HG03439 (cell line): ENCODE data around the gene JAZF1.

Source experiments
- ATAC-seq: cut with Tn5 transposase; IDR thresholded peaks from one replicate; pipeline ENCODE4 v1.9.1; 2021; ENCODE audit warnings: mild to moderate bottlenecking, moderate library complexity; ENCODE audit not compliant: unreplicated experiment

JAZF1 gene

DNA sequence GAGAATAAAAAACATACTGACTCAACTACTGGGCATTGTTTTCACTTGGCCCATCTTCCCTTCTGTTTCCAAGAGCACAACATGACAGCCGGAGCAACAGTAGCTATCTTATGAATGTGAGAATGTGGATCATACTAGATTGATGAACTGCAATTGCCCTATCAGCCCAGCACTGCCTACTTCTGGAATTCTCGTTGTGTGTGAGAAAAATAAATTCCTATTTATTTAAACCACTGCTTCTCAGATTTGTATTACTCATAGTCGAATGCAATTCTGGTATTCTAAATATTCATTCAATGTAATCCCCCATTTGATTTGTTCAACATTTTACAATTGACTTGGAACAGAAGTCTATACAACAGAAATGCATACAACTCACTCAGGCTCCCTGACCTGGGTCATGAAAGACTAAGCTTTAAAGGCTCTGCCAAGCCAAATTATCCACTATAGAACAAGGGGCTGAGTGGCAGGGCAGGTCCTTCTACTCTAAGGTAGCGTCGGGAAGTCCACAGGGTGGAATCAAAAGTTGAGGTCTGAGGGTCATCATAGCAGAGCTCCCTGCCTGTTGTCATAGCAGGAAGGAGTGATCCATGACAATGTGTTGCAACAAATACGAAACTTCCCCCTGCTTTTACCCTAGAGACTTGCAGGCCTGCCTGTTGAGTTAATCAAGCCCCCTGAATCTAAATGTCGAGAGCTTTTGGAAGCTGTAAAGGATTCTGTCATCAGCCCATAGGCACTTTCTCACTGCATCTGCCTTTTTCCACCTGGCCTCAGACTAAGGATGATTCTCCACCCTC is 12.4 kb upstream of the JAZF1 start:
- no peak for ATAC-seq

DNA sequence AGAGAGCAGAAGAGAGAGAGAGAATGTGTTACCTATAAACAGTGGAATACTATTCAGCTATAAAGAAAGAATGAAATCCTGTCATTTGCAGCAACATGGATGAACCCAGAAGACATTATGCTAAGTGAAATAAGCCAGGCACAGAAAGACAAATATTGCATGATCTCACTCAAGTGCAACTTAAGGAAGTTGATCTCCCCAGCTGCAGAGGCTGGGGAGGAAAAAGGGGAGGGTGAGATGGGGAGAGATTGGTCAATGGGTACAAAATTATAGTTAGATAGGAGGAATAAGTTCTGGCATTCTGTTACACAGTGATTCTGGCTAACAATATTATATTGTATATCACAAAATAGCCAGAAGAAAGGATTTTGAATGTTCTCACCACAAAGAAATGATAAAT is 11.2 kb upstream of the JAZF1 start:
- no peak for ATAC-seq

DNA sequence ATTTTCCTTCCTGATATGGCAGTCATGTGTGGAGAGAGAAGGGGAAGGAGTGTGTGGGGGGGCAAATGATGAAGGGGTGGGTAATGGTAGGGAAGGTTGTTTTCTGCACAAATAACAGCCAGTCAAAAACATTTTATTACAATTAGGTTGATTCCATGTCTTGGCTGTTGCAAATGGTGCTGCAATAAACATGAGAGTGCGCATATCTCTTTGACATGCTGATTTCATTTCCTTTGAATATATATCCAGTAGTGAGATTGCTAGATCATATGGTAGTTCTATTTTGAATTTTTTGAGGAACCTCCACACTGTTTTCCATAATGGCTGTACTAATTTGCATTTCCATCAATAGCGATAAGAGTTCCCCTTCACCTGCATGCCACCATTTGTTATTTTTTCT is 10.6 kb upstream of the JAZF1 start:
- no peak for ATAC-seq

DNA sequence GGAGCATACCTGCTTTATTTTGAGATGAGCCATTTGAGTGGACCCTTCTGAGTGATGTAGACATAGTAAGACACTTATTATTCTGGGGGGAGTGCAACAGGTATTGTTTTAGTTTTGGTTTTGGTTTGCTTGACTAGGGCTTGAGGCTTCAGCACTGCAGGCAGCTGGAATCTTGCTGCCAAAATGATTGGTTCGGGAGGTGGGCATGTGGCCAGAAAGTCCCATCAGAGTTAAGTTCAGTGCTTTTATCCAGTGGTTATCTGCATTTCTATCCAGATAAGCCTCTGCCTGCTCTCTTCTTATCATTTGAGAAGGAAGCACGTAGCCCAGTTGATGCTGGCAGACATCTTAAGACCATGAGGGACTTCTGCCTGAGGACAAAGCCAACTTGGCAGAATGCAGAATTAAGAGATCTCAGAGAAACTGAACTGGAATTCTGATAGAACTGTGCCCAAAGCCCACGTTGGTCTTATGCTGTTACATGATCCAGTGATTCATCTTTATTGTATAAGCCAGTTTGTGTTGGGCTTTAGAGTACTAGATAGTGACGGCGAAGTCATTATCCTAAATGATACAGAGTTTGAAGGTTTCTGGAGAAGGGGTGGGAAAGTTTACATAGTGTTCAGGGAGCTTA is 9.6 kb upstream of the JAZF1 start:
- no peak for ATAC-seq

DNA sequence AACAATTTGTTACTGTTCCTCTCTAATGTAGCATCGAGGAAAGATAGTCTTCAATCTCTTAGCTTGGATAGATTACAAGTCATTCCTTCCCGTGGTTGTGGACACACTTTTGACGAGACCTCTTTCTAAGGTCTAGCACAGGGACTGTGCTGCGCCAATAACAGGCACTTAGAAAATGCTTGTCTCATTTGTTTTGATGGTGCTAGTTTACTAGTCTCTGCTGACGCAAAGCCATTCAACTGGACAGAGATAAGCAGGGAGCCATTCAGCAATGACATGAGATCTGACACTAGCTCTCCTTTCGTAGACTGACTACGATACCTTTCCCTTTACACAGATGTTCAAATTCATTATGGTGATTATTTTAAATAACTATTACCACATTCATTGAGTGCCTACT is 6.4 kb upstream of the JAZF1 start:
- no peak for ATAC-seq

DNA sequence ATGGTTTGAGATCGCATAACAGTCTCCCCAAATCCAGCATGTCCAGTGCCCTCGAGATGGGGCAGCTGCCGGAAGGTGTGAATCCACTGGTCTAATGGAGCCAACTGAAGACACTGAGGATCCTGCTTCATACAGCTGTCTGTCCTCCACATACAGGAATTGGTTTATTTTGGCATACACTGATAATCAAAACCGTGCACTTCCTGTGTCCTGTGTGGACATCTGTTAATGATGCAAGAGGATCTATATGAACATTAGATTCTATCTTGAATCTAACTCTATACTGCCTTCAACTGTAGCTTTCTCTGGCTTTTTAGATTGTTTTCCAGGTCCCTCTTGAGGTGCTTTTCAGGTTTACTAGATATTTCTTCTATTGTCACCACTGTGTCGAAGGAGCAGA is 3.0 kb upstream of the JAZF1 start:
- no peak for ATAC-seq

DNA sequence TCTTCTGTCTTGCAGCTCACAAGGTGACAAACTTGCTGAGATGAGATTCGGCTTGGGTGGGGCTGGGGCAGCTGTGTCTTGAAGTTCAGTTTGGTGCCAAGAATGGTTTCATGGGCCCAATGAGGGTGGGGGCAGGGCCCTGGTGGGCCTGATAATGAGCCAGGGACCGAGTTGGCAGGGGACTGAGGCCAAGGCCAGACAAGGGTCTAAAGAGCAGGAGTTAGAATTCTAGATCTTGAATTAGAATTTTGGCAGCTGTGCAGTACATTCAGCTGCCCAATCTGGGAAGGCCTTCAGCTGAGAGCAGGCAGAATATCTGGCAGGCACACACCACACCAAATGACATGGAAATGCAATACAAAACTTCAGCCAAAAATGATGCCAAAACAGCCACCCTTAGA is 1.5 kb upstream of the JAZF1 start:
- no peak for ATAC-seq

DNA sequence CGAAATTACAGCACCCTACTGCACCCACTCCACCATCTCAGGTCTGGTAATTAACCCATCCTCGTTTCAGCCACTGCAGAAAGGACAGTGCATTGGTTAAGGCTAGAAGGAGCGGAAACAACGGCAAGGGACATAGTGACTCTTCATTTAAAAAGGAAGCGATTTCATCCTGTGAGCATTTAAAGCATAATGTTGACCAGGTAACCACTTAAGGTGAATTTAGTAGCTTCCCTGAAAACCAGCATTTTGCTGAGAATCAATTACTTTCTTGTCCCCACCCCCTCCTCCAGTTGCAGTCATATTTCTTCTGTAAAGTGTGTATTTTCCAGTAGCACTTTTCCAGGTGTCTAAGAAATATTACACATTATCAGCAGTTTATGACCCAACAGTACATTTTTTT is 821 bp upstream of the JAZF1 start:
- no peak for ATAC-seq

DNA sequence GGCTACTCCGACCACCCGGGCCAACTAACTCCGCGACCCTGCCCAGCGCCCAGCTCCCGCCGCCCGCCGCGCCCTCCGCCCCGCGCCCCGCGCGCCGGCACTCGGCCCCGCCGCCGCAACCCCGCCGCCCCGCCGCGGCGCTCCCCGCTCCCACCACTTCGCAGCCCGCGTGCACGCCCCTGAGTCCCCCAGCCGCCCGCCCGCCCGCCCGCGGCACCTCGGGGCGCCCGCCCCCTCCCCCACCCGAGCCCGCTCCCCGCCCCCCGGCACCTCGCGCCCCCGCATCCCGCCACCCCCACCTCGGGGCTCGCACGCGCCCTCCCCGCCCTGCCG is 598 bp downstream of the JAZF1 start:
- ATAC-seq, result no peak

DNA sequence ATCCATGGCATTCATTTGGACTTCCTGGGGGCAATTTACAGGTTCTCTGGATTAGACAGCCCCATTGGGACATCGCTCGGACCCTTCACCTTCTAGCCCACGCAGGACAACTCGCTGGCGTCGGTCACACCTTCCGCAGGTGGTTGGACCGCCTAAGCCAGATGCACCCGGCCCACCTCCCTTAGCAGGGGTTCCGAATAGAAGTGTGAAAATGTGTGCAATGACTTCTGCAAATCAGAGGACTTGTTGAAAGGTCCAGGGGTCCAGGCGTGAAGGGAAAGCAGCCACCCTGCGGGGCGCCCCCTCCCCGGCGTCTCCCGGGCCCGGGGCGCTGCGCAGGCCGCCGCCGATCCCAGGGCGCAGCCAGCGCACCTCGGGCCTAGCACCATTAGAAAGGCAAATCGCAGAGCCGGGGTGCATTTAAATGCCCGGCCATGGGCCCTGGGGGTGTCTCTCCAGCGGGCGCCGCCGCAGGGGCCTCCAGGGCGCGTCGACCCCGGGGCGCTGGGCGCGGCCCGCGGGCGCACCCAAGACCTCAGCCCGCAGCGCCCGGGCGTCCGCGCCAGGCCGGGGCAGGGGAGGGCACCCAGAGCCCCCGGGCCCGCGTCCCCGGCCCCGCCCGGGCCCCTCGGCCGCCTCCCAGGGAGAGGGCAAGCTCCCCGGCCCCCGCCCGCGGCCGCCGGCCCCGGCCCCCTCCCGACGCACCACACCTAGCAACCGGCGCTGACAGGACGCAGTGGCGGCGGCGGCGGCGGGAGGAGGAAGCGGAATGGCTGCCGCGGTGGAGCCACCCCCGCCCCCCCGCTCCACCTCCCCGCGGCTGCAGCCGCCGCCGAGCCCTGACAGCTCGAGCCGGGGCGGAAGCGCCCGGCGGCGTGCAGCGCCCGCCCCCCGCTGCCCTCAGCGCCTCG is 1.2 kb downstream of the JAZF1 start:
- ATAC-seq, result peak; percentile 69

DNA sequence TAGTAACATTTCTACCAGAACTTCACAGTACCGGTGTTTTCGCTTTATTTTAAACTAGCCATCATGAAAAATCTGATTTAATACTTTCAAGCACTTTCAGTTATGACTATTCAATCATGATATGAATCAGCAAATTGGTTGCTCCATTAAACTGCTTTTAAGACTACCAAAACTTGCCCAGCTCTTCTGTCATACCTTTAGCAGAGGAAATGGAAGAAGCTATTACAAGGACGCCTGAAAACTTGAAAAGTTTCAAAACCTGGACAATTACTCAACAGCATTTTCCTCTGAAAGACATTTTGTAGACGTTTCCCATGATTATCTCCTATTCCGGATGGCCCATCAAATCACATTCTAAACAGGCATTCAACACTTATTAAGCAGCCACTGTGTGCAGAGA is 2.0 kb downstream of the JAZF1 start:
- ATAC-seq, result no peak

DNA sequence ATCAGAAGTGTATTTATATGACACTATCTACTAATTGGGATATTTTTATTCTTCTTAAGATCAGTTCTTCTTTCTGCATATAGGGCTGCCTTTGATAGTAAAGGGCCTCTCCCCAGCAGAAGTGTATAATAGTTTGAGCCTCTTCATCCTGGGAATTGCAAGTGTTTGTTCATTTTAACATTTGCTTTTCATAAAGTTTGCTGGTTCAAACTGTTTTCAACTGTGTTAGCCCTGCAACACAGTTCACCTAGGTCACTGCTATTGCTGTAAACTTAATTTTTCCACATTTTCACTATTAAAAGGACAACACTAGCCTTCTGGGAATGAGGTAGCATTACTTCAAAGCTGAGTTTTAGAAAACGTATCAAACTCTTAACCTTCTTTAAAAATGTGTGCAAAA is 2.8 kb downstream of the JAZF1 start:
- ATAC-seq, result no peak

DNA sequence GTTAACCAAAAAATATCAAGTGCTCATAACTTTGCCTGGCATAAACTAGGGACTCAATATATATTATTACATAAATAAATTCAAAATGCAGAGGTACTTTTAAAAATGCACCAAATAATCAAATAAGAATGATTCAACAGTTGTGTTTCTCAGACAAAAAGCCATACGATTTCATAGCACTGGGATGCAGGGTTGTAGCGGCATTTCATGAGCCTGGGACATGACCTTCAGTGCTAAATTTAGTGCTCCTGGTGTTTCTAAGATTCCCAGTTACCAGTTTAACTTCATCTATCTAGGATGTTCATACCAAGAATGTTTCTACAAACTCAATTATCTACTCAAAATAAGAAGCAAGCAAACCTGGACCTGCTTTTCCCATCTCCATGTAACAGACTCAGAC is 4.0 kb downstream of the JAZF1 start:
- no peak for ATAC-seq

DNA sequence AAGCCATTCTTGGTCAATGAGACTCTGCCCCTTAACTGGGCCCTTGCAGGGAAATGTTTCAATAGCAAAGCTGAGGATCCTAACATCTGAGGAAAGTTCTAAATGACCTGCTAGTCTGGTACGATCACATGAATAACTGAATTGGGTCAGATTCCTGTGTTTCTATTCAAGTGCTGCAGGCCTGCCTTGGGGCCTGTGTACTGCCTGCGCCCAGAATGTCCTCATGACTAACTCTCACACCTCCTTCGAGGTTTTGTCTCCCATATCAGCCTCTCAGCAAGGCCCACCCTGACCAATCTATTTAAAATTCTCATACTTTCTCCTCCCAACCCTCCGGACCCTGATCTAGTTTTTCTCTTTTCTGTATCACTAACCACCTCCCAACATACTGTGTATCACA is 4.4 kb downstream of the JAZF1 start:
- no peak for ATAC-seq

DNA sequence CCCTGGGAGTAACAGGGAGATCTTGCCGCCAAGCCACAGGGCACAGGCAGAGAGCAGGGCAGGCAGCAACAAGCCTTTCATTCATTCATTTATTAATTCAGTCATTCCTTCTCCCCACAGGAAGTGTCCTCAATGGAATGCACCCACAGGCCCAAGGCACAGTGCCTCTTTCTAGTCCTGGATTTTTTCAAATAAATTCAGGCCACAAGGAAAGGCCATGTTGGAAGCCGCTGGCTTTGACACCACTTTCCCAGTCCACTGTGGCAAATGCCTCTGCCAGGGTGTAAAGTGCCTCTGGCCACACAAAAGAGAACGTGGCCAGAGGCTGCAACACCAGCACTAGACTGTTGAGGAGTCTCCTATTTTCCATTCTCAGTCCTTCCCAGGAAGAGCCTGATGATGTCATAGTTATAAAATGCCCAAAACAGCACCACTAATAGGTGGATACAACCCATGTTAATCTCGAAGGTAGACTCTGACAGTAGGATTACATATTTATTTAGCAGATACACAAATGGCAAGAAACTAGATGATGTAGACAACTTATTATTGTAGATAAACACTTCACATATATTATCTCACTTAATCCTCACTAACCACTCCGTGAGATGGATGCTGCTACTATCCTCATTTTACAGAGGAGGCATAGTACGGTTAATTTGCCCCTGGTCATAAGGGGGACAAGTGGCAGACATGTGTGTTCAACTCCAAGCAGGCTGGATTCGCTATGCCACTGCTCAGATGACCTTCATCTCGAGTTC is 5.5 kb downstream of the JAZF1 start:
- ATAC-seq, result no peak

DNA sequence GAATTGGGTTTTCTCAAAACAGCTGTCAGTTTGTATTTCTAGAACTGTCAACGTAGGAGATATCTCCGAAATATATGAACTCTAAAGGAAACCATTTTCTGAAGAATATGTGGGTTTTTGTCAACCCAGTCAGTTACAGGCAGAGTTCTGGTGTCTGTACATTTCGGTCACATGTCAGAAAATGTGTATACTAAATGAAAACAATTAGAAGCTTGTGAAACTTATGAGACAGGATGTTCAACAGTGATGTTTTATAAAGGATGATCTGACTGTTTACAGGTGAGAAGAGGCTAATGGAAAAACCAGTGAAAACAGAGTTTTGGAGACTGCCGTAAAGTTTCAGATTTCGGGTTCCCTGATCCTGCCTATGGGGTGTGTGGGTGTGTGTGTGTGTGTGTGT is 6.2 kb downstream of the JAZF1 start:
- no peak for ATAC-seq

DNA sequence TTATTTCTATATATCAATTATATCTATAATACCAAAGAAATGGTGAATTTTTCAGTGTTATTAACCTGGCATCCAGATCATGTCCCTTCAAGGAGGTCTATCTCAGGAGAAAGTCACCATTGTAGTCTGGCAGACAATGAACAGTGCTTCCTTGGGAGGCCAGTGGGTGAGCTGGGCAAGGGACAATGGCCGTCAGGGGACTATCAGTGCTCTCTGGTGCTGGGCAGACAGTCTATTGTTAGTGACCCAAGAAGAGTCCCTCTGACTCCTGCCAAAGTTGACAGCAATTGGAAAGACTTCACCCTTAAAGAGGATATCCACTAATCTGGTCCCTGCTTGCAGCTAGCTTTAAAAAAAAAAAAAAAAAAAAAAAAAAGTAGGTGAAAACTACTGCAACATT is 7.1 kb downstream of the JAZF1 start:
- no peak for ATAC-seq

DNA sequence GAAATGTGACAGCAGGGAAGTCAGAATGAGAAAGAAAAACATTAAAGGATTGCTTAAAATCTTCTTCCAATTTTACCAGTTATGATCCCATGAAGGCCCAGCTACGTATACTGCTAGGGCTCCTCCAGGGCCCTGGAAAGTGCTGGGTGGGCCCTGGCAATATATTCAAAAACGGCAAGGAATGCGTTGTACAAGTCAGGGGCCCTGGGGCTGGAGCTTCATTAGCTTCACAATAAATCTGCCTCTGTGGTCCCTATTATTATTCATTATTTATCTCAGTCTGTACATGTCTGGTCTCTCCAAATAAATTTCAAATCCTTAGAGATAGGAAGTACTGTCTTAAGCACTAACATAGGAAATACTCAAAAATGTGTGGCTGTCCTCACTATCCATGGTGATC is 7.6 kb downstream of the JAZF1 start:
- no peak for ATAC-seq

DNA sequence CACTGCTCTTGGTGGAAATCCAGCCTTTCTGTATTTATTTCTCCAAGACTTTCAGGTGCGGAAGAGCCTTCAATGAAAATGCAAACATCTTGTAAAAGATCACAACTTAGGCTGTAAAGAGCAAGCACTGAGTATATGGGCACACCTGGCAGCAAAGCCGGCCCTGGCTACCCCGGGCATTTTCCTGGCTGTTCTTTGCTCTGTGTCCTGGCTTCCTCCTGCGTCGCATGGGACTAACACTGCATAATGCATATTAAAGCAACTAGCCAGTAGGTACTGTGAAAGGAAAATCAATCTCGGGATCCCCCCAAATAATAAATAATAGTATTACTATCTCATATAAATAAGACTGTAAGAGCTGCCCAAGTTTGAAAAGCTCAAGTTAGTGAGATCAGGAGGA is 9.9 kb downstream of the JAZF1 start:
- ATAC-seq, result no peak

DNA sequence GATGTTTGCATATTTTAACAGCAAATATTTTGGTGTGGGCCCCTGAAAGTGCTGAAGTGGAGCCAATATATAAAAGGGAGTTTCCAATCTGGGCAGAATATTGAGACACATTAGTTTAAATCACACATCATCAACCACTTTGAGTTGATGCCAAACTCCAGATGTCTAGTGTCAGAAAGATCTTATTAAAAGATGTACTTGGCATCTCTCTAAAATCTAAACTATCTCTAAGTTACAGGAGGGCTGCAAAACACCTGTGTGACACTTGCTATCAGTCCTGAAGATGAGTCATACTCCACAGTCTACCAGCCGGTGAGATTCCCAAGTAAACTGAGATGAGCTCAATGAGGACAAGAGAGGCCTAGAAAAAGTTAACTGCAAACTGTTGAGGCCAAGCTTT is 11.4 kb downstream of the JAZF1 start:
- no peak for ATAC-seq
